HTERT RPE-1 (cell line): ENCODE measurements around the gene AQP12A.
"Not testable (repeated sequence)": the region's sequence is repeated elsewhere in the genome, so short reads cannot be mapped to it uniquely, and the experiment has no call there.

Source experiments
- in situ Hi-C: fragments of 300-500 bp; cut with MboI; formaldehyde crosslinking; loops from 4 replicates; pipeline ENCODE4 v1.14.3; 2020; ENCODE audit warnings: low sequenced_read_pairs

Gene AQP12A

DNA sequence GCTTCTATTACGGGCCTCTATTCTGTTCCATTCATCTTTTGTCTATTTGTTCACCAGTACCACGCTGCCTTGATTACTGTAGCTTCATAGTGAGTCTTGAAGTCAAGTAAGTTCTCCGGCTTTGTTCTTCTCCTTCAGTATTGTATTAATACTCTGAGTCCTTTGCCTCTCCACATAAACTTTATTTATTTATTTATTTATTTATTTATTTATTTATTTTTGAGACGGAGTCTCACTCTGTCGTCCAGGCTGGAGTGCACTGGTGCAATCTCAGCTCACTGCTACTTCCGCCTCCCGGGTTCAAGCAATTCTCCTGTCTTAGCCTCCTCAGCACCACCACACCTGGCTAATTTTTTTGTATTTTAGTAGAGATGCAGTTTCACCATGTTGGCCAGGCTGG, 31.8 kb upstream of the AQP12A start:
- in situ Hi-C loops = not testable (repeated sequence)

DNA sequence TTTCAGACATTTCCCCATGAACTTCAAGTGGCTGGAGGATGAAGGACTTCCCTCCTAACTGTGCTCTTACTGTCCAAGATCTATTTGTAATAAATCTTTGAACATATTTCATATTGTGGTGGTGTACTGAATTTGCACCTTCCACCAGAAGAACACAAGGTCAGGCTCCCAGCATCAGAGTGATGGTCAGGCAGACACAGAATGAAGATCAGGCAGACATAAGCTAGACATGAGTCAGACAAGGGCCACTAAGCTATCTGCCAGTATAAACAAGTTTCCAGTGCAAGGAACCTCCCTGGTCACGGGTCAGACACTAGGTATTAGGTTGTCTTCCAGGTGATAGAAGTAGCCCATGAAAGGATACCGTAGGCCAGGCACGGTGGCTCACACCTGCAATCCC, 29.0 kb upstream of the AQP12A start:
- in situ Hi-C loops = no loop called here

DNA sequence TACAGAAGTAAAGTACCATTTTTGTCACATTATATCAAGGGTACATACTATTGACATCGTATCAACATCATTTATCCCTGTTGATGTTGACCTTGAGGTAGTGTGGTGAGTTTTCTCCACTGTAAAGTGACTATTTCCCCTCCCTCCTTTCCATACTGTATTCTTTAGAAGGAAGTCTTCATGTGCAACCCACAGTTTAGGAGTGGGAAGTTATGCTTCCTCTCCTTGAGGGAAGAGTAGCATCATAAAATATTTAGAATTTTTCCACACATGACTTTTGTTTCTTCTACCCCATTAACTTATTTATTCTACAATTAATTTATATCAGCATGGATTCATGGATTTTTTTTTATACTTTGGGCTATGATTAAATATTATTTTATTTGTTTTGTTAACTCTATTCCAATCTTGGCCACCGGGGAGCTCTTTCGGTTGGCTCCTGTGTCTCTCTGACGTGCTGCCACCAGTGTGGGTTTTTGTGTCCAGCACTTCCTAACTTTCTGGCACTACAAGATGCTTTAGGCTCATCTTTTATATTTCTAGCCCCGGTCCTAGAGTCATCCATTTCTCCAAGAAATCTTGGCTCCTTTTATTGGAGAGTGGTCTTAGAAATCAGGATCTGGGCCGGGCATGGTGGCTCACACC, 28.0 kb upstream of the AQP12A start:
- in situ Hi-C loops = no loop called here

DNA sequence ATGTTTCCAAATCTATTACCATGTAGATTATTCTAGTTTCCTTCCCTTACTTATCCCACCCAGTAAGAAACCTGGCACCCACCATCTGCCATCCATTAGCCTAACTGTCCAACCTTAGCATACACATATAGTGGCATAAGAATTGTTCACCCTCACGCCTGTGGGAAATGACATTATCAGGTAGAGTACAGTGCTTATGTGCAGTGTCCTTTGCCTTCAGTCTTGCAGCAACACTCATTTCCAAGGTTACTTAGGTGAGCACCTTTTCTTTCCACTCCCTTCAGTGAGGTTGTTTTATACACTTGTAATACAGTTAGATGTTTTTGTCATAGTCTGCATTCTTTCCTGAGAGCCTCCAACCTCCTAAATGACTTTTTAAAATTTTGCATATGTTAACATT, 27.0 kb upstream of the AQP12A start:
- in situ Hi-C loops = no loop called here

DNA sequence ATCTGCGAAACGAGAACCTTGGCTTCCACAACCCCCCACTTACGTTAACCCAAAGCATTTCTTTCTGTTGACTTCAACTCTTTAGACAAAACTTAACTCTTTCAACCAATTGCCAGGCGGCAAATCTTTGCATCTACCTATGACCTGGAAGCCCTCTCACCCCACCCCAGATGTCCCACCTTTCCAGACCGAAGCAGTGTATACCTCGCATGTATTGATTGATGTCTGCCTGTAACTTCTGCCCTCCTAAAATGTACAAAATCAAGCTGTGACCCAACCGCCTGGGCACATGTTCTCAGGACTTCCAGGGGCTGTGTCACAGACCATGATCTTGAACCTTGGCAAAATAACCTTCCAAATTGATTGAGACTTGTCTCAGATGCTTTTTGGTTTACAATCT, 21.3 kb upstream of the AQP12A start:
- in situ Hi-C loops = no loop called here

DNA sequence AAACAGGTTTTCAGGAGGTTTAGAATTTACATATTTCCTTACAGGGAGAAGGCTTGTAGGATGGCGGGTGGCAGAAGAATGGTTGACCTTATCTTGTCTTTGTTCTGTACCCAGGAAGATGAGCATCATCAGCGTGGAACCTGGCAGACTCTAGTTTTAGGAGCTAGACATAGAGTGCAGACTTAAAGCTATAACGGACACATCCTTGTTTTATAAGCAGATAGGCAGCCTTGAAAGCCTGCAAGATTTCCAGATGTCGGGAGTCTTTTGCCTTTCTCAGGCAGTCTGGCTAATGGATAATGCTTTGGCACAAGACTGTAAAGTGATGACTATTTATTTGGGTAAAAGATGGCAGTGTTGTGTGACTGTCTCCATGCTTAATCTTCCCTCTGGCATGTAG, 20.7 kb upstream of the AQP12A start:
- in situ Hi-C loops = no loop called here

DNA sequence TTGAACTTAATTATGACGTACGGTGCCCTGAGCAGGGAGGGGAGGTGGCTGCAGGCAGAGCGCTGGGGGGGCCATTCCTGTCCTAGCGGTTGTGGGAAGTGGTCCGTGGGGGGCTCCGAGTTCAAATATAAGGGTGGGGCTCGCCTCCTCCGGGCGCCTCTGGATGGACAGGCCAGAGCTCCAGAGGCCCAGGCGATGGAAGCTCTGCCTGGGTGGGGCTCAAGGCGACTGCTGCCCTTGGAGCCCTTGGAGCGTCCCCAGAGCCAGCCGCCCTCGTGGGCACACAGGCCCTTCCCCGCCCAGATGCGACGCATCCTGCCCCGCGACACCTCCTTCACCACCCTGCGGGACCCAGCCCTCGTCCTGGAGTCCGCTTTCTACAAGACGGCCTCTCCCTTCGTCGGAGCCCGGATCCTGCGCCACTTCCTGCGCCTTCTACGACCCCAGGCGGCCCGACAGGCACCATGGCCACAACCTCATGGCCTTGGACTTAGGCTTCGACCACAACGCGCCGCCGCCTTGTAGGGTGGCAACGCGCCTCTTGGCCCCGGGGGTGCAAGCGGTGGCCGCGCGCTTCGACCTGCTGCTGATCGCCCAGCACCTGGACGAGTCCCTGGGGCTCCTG, 19.5 kb upstream of the AQP12A start:
- in situ Hi-C loops = no loop called here

DNA sequence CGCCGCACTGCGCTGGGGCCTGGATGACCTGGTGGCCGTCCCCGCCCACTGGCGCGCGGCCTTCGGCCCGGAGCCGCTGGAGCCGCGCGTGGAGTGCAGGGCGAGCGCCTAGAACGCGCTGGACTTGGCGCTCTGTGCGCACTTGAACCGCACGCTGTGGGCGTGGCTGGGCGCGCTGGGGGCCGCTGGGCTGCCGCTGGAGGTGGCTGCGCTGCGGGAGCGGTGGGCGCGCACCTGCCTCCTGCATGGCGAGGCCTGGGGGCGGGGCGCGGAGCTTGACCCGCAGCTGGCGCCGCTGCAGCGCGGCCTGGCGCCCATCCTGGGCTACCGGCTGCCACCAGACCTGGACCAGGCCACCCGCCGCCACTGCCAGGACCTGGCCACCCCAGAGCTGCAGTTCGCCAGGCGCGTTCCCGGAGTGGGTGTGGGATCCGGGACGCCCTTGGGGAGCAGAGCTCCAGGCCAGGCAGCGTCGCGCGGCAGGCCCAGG, 18.9 kb upstream of the AQP12A start:
- in situ Hi-C loops = no loop called here

DNA sequence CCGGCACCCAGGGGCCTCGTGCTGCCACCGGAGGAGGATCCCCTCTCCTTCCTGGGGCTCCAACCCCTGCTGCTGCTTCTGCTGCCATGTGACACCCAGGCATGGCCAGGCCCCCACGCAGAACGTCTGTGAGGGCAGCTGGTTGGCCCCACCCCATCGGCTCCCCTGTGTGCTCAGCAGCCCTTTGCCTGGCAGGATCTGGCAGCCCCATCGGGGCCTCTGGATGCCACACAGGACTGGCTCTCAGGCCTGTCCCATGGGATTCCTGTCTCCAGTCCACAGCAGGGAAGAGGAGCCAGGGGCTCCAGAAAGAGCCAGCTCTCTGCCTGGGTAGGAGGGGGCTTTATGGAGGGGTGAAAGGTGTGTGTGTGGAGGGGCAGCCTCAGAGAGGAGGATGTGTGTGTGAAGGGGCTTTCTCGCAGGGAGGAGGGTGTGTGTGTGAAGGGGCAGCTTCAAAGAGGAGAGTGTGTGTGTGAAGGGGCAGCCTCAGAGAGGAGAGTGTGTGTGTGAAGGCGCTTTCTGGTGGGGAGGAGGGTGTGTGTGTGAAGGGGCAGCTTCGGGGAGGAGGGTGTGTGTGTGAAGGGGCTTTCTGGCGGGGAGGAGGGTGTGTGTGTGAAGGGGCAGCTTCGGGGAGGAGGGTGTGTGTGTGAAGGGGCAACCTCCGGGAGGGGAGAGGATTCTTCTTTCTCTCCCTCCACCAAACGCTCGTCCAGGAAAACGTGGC, 17.0 kb upstream of the AQP12A start:
- in situ Hi-C loops = not testable (repeated sequence)

DNA sequence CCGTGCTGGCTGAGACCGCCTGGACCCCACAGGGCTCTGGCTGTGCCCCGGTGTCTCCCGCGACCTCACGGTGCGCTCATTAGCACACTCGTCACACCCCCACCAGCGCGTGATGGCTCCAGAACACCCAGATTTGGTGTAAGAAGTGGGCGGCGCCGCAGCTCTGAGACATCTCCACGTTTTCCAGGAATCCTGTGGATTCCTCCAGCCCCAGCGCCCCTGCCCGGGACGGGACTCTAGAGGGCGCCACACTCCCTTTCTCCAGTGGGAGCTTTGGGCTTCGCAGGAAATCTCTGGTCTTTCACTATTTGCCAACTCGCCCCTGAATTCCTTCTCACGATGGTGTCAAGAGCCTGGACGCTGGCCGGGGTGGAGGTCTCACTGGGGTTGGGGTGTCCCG, 16.3 kb upstream of the AQP12A start:
- in situ Hi-C loops = not testable (repeated sequence)

DNA sequence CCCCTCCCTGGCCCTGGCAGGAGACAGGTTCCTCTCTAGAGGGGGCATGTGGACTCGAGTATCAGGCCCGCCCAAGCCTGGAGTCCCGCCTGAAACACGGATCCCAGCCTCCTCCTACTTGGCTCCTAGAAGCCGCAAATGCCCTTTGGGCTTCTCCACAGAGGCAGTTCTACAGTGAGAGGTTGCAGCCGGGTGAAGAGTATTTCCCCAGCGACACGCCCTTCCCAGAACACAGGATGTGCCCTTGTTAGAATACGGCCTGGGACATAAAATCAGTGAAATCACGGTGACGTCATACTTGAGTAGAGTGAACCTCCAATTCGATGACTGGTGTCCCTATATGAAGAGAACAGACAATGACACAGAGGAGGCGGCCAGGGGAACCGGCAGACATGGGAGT, 13.6 kb upstream of the AQP12A start:
- in situ Hi-C loops = not testable (repeated sequence)

DNA sequence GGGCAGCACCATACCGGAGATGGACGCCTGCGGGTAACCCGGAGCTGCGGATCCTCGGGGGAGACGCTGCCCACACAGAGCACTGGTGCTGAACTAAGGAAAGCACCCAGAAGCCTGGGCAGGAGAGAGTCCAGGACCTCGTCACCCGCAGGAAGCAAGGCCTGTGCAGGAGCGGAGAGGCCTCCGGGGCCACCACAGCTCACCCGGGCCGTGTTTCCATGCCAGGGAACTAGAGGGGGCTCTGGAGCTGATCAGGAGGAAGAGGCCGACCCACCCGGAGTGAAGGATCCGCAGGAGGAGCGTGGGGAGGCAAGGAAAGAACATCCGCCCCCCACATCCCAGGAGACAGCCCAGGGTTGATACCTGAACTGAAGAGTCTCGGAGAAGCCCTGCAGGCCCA, 12.8 kb upstream of the AQP12A start:
- in situ Hi-C loops = not testable (repeated sequence)

DNA sequence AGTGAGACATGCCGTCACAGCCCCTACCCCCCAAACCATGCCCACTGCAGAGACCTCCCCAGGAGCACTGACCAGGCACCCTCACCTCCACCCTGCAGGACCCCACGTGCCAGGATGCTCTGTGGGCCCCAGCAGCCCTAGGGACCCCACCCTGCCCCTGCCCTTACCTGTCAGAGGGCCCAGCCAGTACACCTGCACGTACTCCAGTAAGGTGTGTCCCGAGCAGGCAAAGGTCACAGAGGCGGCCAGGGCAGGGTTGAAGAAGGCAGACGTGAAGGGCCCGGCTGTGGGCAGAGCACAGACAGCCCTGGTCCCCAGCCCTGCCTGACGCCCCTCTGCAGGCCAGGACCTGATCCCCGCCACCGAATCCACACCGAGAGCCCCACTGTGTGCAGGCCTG, 11.5 kb upstream of the AQP12A start:
- in situ Hi-C loops = not testable (repeated sequence)

DNA sequence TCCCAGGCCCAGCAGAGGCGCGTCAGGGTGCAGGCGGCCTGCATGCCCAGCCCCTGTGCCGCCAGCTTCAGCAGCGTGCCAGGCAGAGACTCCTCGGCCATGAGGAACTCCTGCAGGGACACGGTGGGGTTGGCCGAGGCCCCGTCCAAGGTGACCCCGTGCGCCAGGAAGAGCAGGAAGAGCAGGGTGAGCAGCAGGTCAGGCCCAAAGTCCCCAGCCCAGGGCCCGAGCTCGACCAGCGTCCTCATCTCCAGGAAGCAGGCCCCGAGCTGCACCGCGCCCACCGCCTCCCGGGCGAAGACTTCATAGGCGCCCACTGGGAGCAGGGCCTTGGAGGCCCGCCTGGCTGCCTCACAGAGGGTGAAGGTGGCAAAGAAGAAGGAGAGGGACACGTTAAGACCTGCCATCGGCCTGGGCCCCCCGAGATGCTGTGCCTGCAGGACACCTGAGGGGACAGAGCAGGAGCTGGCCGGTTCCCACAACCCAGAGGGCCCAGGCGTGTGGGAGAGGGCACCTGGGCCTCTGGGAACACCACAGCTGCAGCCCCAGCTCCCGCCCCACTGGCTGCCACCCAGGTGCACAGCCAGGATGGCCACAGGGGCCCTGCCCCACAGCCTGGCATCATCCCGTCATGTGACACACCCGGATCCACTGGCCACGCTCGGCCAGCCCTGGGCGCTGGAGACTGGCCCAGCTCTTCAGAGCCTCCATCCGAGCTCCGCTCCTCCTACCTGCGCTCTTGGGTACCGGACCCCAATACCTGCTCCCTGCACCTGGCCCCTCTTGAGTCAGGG, 9.0 kb upstream of the AQP12A start, which contains the start of gene AQP12B:
Gene AQP12B (minus strand): TSS at position 455 of the 794 bp plus-strand sequence. CDS start 48 bp downstream, at position 407.
- in situ Hi-C loops = not testable (repeated sequence)

DNA sequence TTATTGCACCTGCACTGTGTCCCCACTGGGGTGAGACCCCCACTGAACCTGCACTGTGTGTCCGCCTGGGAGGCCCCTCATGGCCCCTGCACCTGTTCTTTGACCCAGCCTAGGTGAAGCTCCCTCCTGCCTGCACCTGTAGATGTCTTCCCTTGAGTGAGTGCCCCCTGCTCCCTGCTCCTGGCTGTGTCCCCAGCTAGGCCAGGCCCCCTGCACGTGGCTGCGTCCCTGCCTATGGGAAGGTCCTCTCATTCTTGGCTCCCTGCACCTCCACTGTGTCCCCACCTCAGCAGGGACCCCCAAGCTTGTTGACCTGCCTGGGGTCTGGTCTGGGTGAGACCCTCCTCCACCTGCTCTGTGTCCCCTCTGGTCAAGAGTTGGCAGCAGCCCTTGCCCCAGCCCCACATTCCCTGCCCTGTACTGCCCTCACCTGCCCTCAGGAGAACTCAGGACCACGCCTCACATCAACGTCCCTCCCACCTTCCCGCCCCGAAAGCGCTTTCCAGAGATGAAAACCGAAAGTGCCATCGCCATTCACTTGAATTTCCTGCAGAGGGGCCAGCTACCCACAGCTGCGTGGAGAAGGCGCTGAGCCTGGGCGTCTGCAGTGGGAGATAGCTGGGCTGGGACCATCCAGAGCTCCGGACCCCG, 8.2 kb upstream of the AQP12A start:
- in situ Hi-C loops = not testable (repeated sequence)

DNA sequence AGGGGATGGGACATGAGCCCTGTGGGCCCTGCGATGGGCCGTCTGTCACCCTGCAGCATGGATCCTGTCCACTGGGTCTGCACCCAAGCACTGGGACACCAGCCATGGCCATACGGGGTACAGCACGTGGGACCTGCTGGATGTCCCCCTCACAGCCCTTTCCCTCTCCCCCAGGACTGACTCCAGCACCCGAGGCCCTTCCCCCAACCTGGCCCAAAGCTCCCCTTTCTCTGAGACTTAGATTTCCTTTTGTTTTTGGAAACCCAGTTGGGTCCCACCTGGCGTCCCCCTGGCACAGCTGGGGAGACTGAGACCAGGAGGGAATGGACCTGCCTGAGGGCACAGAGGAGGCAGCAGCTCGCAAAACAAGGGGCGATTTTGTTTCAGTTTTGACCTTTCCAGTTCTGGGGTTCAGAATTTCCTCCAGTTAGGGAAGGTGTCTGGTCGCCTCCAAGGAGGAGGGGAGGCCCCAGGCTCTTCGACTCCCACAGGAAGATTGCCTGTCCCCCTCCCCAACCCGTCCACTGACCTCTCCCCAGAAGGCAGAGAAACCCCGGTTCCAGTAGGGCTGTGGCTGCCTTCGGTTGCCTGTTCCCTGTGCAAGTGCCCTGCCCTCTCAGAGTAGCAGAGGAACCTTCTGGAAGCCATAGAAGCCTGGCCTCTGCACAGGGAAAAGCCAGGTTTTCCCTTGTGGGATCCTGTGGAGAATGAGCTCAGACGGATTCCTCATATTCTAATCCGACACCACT, 7.5 kb upstream of the AQP12A start:
- in situ Hi-C loops = not testable (repeated sequence)

DNA sequence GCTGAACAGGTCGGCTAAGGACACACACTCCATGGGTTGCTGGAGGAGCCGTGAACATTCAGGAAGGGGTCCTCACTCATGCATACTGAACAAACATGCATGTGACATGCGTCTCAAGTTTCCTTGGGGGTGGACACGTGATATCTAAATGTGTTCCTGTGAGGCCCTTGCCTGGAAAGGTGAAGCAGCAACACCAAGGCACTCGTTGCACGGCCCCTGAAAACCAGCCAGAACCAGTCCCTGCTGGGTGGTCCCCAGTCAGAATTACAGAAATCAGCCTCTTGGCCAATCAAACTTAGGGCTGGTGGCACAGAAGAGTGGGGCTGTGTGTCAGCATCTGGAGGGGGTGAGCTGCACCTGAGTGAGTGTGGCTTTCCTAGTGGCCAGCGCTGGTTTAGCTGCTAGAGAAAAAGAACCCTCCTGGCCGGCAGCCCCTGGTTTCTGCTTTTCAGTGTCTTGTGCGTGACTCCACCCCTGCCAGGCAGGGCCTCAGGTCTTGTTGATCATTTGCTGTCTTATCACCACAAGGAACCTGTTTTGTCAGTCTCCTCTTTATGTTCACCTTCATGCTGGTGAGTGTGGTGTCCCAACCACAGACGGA, 5.8 kb upstream of the AQP12A start:
- in situ Hi-C loops = no loop called here

DNA sequence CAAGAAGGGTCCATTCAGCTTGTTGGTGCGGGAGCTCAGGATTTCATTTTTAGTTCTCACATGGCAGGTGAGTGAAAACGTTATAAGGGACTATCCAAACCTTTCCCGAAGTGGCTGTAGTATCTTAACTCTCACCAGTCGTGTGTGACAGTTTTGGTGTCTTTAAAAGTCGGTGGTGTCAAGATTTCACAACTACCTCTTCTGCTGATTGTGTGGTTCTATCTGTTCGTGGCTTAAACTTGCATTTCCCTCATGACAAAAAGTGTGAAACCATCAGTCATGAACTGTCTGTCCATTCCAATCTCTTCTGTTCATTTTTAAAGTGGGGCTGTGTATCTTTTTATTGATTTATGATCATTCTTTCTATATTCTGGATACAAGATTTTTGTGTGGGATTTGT, 5.2 kb upstream of the AQP12A start:
- in situ Hi-C loops = no loop called here

DNA sequence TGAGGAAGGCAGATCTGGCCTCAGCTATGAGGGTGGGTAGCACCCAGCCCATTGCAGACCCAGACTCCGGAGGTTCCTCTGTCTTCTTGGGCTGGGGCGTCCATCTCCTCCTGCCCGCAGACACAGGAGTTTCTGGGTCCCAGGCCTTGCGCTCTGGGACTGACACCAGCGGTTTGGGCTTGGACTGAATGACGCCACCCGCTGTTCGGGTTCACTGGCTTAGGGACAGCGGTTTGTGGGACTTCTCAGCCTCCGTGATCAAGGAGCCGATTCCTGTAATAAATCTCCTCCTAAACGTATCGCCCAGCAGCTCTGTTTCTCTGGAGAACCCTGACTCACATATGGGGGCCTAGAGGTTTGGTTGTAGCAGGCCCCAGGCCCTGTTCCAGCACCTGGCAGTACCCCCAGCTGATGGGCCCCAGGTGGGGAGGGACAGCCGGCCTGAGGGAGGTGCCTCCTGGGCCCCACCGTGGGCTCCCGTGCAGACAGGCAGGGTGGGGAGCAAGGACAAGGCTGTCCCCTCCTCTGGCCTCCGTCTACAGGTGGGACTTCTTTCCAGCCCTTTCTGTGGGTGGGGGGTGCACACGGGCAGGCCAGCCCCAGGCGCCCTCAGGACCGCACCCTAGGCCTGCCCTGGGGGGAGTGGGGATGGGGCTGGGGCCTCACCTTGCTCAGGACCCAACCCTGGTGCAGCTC, 4.5 kb upstream of the AQP12A start:
- in situ Hi-C loops = no loop called here
